GM21737 (cell line): Measurements from ENCODE around the gene FAM180A.

Experiments used
- ATAC-seq: cut with Tn5 transposase; IDR thresholded peaks from one replicate; pipeline ENCODE4 v1.9.1; 2021; ENCODE audit warnings: mild to moderate bottlenecking, moderate library complexity; ENCODE audit not compliant: unreplicated experiment

Gene FAM180A

DNA sequence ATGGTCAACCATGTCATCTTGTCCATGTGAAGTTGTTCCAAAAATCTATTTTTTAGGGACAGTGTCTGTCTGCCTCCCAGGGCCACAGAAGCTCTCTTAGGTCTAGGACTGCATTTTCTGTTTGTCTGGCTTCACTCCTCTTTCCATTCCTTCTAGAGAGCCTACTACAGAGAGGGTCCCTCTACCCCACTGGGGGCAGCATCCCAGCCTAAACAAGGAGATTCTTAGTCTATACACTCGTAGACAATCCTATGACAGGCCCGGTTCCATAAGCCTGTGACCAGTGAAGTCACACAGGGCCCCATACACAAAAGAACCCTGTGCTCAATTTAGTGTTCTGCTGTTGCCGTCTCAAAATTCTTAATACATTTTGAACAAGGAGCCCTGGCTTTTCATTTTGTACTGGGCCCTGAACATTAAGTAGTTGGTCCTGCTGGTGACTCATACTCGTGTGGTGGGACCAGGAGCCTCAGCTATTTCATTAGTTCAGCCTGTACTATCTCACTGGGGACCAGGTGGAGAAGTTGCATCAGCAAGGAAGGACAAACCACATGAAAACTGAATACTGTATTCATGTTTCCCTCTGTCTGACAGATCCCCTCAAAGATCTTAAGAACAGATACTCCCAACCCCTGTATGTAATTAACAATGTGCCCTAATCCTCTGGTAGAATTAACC is 23.5 kb upstream of the FAM180A start:
- no peak for ATAC-seq

DNA sequence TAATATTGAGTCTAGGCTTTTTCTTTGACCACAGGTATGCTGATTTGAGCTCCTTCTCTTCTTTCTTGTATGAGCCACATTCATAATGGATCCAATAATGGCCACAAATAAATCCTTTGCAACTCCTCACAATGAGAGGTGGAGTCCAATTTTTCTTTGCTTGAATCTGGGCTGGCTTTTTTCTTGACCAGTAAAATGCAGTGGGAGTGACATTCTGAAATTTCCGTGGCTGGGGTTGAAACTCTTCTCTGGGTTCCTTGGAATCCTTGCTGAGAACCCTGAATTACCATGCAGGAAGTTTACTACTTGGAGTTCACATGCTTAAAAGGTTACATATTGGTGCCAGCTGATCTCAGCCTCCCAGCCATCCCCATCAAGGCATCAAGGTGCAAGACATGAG is 22.4 kb upstream of the FAM180A start:
- no peak for ATAC-seq

DNA sequence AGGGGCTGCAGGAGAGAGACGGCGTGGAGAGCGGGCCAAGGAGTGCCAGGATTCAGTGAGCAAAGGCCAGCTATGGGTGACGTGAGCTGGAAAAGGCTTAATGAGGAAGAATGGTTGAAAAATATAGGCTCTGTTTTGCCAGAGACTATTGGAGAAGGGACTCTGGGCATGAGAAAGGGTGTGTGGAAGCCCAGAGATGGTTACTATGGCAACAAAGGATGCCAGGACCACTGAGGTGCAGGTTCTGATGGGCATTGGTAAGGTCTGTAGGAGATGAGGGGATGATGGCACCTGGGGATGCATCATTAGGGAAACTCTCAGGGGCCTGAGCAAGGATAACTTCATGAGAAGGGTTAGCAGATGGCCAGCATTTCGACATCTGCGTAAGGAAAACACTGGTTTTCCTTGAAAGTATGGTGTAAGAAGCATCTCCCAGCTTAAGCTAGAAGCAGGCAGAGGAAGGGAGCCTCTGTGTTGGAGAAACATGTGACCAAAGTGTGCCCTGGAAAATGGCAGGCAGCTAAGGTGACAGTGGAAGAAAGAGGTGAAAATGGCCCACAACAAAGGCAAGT is 21.6 kb upstream of the FAM180A start:
- no peak for ATAC-seq

DNA sequence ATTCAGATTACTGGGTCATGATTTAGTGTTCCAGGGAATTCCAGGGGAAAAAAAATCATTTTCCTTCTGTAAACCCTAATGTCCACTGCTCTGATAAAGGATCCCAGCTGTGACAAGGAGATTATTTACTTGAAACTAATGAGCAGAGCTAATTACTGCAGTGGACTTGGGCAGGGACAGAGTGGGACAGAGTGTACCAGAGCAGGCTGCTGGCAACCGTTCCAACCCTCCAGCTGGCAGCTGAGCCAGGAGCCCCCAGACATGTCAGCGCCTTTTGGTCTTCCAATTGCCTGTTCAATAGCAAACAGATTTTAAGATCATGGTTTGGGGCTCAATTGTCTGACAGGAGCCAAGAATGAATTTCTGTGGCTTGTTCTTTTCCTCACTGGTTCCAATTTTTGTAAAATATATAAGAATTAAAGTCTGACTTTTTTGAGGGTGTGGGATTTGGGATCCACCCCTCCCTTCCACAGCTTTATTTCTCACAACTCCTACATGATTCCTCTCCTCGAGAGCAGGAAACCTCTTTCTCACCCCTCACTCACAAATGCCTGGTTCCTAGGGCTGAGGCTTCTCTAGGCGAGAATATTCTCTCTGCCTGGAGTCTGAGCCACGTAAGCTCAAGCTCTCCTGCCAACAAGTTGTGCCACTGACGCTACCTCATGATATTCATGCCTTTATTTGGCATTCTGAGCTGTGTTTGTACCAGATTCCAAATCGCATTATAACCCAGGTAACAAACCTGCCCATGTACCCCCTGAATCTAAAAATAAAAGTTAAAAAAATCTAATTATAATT is 20.6 kb upstream of the FAM180A start:
- ATAC-seq: no peak

DNA sequence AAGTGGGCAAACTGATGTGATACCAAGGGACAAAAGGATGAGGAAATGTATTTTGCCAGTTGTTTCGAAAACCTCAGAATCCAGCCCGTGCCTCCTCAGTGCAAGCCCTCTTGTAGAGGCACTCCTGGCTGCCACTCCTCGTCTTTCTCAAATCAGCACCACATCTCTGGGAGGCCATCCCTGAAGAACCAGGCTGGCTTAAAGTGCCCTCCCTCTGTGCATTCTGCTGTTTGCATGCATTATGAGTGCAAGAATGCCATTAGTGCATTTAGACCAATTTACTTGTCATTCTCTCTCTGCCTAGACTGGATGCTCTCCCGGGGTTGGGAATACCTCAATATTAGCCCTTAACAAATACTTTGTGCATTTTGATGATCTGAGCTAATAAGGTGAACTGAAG is 19.9 kb upstream of the FAM180A start:
- ATAC-seq: no peak

DNA sequence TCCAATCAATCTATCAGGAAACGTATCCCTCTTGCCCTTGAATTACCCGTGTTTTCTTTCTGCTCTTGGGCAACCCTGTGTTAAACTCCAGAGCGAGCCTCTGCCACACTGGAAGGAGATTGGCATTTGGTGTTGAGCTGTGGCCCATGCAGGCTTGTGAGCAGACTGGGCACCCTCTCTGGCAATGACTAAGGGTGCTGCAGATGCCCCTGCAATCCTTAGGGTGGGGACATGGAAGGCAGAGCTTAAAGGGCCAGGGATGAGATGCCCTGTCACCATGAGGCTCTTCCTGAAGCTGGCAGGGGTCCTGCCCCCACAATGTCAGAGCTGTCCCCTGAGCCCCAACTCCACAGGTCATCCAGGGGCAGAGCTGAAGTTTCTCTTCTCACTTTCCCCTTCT is 19.5 kb upstream of the FAM180A start:
- no peak for ATAC-seq

DNA sequence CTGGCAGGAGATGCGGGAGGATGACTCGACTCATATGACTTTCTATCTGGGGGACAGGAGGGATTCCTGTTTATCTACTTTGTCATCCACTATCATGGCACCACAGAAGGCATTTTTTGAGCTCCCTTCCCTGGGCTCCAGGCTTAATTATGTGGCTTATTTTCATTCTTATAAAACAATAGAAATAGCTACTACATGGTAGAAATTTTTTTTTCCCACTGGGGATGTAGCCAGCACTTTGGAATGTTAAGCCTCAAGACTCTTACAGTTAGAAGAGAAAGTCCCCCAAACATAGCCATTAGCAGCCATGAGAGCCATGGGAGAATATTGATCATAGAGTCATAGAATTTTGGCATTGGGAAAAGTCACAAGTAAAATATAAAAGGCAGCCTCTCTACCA is 14.6 kb upstream of the FAM180A start:
- ATAC-seq: no peak

DNA sequence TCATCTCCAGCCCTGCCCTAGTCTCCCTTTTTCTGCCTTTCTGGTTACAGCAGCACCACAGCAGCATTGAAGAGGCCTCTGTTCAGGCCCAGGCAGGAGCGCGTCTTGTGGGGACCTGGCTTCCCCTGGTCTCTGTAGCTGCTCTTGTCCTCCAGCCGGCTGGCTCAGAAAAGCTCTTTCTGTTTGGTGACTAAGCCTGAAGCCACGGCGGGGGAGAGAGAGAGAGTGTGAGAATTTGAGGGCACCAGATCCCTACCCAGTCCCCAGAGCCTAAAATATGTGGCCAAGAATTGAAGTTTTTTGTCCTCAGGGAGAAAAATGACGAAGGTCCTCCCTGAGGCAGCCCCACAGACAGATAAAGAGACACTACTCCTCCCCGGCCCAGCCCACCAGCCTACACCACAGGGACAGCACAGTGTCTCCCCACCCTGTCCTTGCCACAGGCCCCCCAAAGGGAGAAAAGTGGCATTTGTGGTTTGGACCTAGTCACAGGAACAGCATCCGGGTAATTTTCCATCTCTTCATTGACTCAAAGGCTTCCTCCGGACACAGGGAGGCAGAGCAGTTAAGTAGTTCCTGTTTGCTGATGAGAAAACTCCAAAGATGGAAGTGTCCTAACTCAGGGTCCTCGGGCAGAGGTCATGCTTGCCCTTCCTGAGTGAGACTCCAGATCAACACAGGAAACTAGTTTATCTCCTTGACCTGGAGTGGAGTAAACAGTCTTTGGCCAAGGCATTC is 13.3 kb upstream of the FAM180A start:
- no peak for ATAC-seq

DNA sequence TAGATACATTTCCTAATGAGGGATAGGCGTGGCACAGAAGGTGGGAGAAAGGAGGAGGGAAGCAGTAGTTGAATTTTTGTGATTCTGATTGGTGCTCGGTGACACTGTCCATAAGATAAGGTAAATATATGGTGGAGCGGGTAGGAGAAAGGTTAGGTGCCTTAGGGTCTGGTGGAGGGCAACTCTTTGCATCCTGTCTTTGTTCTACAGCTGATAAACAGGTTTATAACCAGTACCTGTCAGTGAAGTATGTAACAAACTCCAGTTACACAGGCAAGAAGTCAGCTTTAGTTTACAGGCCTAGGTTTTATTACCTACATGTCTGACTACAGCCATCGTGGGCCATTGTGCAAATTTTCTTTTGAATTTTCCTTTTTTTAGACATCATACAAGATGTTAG is 10.9 kb upstream of the FAM180A start:
- no peak for ATAC-seq

DNA sequence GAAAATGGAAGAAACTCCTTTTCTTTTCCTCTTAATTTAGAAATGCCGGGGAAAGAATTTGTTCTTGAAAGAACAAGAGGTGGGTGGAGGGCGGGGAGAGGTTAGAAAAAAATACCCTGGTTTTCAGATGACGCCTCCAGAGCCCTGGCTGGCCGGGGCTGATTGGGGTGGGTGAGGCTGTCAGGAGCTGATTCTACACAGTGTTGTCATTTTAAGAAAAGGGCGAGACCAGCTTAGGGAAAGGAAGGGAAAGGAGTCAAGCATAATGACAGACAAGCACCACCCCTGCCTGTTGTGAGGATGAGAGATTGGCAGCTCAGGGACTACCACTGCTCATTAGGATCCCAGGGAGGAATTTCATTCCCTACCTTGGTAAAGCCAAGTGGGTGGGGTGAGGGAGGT is 9.9 kb upstream of the FAM180A start:
- no peak for ATAC-seq

DNA sequence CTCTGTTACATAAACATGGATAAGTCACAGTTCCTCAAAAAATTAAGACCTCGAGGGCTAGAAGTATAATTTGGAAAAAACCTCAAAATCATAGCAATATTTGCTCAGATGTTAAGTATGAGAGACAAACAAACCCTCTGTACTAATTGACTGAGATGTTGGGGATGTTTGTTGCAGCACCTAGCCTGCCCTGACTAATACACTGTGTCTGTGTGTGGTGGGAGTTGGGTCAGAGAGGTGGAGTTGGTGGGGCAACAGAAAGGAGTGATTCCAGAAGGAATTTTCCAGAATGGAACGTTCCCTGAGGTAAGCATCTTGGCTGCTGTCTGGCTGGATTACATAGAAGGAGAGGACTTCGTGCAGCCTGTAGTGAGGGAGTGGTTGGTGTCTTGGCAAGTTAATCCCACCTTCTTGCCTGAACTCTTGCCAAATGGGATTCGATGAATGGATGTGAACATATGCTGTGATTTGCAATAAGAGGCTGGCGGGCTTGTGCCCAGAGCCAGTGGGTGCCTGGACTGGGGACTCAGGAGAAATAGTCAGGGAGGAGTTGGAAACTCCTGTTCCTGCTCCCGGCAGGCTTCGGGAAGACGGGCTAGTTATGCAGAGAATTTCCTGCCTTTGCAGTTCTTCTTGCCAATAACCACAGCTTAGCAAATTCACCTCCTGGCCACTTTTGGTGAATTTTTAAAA is 9.3 kb upstream of the FAM180A start:
- ATAC-seq: no peak

DNA sequence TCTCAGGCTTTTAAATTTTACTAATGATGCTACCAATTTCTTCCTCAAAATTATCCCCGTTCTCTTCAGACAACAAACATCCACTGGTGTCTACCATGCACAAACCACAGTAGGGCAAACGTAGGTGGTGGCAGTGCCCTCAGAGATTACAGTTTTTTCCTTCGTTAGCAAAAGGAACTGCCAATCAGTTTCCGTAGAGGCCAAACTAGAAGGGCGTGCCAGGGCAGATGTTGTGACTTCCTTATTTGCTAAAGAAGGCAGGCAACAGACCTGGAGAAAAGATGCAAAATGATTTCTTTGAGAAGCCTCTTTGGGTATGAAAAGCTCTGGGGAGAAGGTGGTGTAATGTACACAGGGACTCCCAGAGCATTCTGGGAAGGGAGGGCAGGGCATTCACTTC is 7.6 kb upstream of the FAM180A start:
- ATAC-seq: no peak

DNA sequence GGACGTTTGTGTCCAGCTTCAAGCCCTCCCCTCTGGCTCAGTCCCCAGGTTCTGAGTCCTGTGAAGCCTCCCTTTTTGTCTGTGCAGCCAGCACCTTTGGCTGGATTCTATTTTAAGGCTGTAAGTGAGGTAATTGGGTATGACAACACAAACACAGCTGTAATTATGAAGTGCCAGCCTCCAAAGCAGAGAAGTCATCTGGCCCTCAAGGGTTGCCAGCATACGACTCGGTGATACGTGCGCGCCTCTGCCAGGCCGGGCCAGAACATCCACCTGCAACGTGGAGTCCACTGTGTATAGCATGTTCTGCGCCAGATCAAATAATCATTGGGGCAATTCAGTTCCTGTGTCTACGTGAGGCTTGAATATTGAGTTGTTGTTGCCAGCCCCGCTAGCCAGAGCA is 6.7 kb upstream of the FAM180A start:
- ATAC-seq: no peak

DNA sequence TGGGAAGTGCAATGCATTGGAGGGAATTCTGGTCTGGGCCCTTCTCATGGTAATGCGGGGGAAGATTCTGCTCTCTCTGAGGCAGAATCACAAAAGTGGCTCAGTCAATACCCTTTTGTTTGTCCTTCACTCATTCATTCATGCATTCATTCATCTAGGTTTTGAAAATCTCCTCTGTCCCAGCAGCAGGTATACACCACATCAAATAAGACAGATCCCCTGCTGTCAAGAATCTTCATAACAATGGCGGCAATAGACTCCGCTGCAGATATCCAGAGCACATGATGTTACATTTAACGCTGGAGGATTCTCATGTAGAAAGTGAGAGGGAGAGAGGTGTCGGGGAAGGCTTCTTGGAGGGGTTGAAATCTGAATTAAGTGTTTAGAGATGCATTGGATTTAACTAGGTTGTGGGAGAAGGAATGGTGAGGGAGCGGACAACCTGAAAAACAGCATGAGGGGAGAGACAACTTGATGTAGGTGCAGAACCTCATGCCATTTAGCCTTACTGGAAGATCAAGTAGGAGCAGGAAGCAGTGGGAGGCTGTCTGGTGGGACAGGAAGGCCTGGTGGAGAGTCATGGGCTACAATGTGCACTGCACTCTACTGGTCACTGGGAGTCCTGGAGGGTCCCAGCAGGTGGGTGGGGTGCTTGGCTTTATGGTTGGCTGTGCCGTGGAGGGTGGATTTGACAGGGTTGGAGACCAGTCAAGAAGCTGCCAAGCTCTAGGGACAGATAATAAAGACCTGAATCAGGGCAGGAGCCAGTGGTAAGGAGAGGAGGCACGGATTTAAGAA is 5.2 kb upstream of the FAM180A start:
- no peak for ATAC-seq

DNA sequence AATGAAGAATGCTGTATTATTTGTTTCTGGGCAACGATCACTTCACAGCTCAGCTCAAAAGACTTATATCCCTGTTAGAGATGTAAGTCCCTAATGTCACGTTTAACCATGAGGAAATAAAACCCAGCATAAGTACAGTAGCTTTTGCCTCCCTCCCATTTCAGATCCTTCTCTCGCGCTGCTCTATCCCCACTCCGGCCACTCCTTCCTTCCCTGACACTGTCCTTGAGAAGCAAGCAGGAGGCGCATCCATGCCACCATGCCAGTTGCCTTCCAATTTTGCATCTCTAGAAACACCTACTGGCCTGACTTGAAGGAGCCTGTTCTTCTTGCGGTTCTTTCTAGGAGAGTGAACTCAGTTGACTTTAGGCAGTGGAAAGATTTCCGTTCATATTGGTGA is 1.2 kb downstream of the FAM180A start:
- no peak for ATAC-seq

DNA sequence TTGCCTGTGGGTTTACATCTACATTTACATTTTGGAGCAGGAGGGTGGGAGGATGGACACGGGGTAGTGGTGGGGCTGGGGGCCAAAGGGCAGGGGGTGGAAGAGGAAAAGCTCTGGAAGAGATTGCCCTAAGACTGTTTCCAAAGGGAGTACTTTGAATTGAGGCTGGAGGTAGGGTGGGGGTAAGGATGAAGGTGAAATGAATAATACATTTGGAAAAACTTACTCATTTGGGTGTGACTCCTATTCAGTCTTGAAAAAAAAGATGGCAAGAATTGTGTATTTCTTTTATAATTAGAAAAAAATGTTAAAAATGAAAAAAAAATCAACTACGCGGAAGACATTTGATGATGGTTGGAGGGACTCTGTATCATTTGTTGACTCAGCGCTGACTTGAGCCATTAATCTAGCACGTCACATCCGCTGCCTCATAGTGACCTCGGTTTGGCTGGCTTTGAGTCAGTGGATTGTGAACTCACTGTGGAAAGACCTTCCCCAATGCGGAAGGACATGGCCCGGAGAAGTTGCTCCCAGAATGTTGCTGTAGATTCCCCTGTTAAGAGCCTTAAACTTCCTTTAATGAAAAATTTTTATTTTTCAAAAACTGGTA is 2.8 kb downstream of the FAM180A start:
- ATAC-seq: no peak

DNA sequence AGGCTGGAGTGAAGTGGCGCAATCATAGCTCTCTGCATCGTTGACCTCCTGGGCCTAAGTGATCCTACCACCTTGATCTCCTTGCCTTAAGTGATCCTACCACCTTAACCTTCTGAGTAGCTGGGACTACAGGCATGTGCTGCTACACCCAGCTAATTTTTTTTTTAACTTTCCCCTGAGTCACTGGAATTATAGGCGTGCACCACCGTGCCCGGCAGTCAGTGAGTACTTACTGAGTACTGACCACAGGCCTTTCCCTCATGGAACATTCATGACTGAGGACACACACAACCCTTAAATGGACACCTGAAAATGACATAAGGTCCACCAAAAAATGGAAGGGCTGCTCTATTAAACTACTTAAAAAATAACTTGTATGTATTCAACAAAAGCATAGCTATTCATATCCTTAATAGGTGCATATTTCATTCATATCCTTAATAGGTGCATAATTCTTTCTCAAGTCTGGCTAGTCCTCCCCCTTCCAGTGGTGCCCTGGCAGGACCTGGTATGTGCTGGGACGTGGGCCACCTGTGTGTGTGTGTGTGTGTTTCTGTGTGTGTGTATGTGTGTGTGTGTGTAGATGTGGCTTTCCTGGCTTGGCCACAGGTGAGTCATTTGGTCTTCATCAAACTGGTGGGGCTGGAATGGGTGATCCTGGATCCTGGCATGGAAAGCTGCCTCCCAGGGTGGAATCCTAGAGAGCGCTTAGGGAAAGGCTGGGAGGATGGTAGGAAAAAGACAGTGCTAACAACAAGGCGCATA is 3.5 kb downstream of the FAM180A start:
- no peak for ATAC-seq

DNA sequence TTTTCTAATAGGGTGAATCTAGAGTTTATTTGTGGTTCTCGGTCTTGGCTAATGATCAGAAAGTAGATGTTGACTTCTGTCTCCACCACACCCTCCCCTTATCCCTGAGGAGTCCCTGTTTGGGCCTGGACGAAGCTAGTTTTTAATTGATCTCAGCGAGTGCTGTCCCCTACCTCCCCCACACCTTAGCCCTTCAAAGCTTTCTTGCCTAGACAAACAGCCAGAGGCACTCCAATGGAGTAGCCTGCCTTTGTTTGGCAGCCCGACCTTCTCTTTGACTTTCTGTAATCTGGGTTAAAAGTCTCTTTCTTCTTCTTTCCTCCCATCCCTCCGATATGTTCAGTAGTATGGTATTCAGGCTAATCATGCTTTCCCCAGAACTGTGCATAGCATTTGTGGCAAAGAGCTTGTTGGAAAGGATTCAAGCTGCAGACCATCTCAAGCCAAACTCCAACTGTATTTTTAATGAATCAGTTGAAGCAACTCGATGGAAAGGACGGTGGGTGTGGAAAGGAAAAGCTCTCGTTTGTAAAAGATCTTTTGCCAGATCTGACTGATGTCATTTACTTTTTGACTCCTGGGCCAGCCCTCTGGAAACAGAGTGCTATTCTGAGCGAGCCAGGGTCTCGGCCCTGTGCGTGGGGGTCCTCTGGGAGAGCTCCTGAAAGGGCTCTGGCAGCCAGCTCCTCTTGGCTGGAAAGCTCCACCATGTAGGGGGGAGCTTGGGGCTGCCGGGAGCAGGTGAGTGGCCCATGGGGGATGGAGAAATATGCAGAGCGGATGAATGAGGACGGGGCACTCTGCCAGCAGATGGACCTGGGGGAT is 4.5 kb downstream of the FAM180A start:
- ATAC-seq: no peak
